AG04449 (cell line): ENCODE data around the gene SALL3.

ENCODE experiments used
- CTCF ChIA-PET: fragments of 350-600 bp; formaldehyde crosslinking; extraction: SDS; loops from one replicate; lab custom pipeline; 2021; ENCODE audit warnings: antibody characterized with exemption; lab: Yijun Ruan, JAX
- POLR2A ChIA-PET: fragments of 400-600, 350-600 bp; formaldehyde crosslinking; extraction: SDS; loops from one replicate; lab custom pipeline; 2020; ENCODE audit warnings: antibody characterized with exemption, inconsistent platforms; lab: Yijun Ruan, JAX
- DNase-seq: peaks from one replicate; pipeline ENCODE4 v3.0.0-alpha.2; 2010; ENCODE audit warnings: low read depth, low spot score
- H3K4me3 ChIP-seq: 2 replicates; pipeline ENCODE4 v1.5.1; 2011; ENCODE audit warnings: low read depth, mild to moderate bottlenecking, control low read depth, low read length
- CTCF ChIP-seq: IDR thresholded peaks from one replicate; pipeline ENCODE4 v1.5.1; 2011; ENCODE audit warnings: mild to moderate bottlenecking, moderate library complexity, low read length, control low read depth, inconsistent platforms; ENCODE audit not compliant: insufficient read depth; ENCODE audit errors: missing control alignments

Gene SALL3

GRCh38 chr18:78973357-78974083 is 6.1 kb upstream of the SALL3 start:
- TF ChIP-seq CTCF, result no peak
- ChIA-PET CTCF (no interaction called here), POLR2A (no interaction called here)
- no peak overlapping the region for H3K4me3 ChIP-seq
- DNase-seq, result no peak

- no peak overlapping the region for H3K4me3 ChIP-seq
- DNase-seq, result no peak
- no peak for TF ChIP-seq CTCF
- ChIA-PET POLR2A (no interaction called here), CTCF (no interaction called here)
Measured at GRCh38 chr18:78974115-78974761, 5.4 kb upstream of the SALL3 start.

DNA sequence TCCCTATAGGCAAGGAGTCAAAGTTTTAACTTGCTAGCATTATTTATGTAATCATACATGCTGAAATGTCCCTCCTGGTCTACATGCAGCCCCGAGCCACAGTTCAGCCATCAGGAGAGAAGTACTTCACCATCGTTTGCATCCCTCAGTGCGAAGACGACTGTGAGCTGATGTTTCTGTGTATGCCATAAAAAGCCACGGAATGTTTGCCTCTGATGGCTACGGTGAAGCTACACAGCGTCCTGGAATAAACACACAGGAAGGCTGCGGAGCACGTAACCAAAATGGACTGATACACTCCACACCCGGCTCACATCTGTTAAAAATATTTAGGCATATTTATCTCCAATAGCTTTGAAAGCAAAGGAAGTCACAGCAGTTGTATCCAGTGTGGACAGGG is 4.3 kb upstream of the SALL3 start:
- no peak overlapping the region for H3K4me3 ChIP-seq
- ChIA-PET POLR2A (no interaction called here), CTCF (no interaction called here)
- TF ChIP-seq CTCF, result no peak
- DNase-seq, result no peak

DNA sequence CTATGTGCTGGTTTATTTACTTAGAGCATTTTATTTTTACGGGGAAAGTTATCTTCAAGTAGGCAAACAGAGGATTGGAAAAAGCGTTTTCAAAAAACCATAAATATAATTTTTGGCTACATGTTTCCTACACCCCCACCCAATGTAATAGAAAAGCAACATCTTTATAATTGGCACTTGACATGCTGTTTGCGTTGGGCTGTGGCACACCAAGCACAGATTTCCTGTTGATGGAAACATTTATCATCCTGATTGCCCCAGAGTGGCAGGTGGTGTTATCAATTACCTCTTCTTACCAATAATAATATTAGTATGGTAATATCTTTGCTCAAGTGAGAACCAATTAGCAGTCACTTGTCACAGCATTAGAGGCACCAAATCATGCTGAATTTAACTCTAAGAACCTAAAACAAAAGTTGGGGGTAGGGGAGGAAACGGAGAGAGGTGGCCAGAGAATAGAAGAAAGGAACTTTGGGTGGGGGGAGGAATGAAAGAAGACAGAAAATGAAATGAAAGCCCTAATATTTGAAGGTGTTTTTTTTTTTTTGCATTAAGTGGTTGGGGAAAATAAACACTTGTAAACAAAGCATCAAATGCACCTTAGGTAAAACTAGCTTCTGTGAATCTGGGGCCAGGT is 3.8 kb upstream of the SALL3 start:
- no peak overlapping the region for H3K4me3 ChIP-seq
- ChIA-PET CTCF (no interaction called here), POLR2A (no interaction called here)
- no peak for TF ChIP-seq CTCF
- no peak for DNase-seq

DNA sequence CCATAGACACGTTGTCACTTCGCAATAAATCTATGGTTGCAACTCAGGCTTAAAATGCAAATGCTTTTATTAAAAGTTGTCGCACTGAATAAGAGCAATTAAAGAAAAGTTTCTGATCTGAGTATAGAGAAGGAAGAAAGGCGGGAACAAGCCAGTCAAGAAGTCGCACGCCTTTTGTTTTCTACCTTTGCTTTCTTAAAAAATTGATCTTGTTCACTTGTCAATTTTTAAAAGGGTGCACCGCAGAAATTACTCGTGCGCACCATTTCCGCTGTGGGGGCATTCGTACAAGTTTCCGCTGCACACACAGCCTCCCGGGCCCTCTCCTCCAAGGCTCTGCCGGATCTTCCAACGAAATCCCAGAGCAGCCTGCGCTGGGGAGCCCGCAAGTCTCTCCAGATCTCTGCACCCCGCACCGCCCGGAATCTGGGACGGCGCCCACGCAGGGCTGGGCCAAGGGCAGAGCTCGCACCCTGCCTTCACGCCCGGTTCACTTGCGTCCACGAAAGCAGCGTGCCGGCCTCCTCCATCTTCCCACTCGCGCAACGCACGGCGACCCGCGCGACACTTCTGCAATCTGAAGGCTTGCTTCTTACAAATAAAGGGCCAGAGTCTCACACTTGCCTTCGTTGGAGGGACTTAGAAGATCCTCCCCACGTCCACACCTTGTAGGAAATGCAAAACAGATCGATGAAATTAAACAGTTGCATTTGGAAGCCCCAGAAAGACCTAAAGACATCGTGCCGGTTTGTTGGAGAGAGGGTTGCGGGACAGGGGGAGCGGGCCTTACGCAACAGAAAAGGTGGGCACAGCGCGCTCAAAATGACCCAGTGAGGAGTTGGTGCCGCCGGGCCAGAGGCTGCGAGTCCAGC is 2.6 kb upstream of the SALL3 start:
- POLR2A ChIA-PET, result no interaction called here
- TF ChIP-seq CTCF, result no peak
- CTCF ChIA-PET, result no interaction called here
- no peak for DNase-seq
- H3K4me3 ChIP-seq, result no peak overlapping the region
